ENCODE measurements around the gene P2RY6. TPM values are rescaled to one million over a fixed set of nuclear protein-coding genes. Genes with fewer than 3 reads are reported as not detected.

Gene P2RY6
- total and polyA plus RNA-seq, 2 experiments from 2014 or later: 0.76 to 0.99 TPM

GRCh38 chr11:73233692-73234470, 38.3 kb upstream of the P2RY6 start:
- H3K4me2 ChIP-seq (ENCODE audit: unreplicated experiment): no peak overlapping the region
- H3F3A ChIP-seq (ENCODE audit: insufficient read depth): no peaks in the 10 kb centered on the region
- no peaks in the 10 kb centered on the region for H3K79me2 ChIP-seq (ENCODE audit: insufficient read depth)
- no peaks in the 10 kb centered on the region for H4K20me1 ChIP-seq (ENCODE audit: insufficient read depth)
- H3K27ac ChIP-seq: no peak overlapping the region
- H3K9me2 ChIP-seq (ENCODE audit: insufficient read depth): no peaks in the 10 kb centered on the region
- H3K9ac ChIP-seq: no peak overlapping the region
- H2AFZ ChIP-seq: no peak overlapping the region
- WGBS, 2 experiments (ENCODE audit: low coverage in 1 of 2, low lambda C conversion rate in 2 of 2, missing lambda C conversion rate in 2 of 2): 89% methylated on average over 22 to 23 of the region's 23 CpGs
- H3K36me3 ChIP-seq (ENCODE audit: low read depth): no peaks in the 10 kb centered on the region
- no peak for DNase-seq
- H3K4me3 ChIP-seq: no peak overlapping the region
- H3K9me3 ChIP-seq (ENCODE audit: low read depth): no peaks in the 10 kb centered on the region
- no peaks in the 10 kb centered on the region for H3K27me3 ChIP-seq (replicated peaks; ENCODE audit: insufficient read depth)
- H3K4me1 ChIP-seq (ENCODE audit: insufficient read depth): peaks cover 3% of the 10 kb centered on the region; the same call in 1 of the 2 replicates
- in situ Hi-C loops (cut with MboI): no loop called here
- no peak for TF ChIP-seq EZH2phosphoT487 (IDR thresholded peaks at IDR 0.05; ENCODE audit: insufficient read depth, low read depth)
- TF ChIP-seq EZH2 (IDR thresholded peaks at IDR 0.05; ENCODE audit: insufficient read depth, poor library complexity, severe bottlenecking): no peak

- no peaks in the 10 kb centered on the region for H3K27me3 ChIP-seq (replicated peaks; ENCODE audit: insufficient read depth)
- in situ Hi-C loops (cut with MboI): no loop called here
- WGBS, 2 experiments (ENCODE audit: low coverage in 1 of 2, low lambda C conversion rate in 2 of 2, missing lambda C conversion rate in 2 of 2): 95% methylated on average over 30 to 56 of the region's 56 CpGs
- TF ChIP-seq EZH2phosphoT487 (IDR thresholded peaks at IDR 0.05; ENCODE audit: insufficient read depth, low read depth): no peak
- no peak for TF ChIP-seq EZH2 (IDR thresholded peaks at IDR 0.05; ENCODE audit: insufficient read depth, poor library complexity, severe bottlenecking)
- no peak overlapping the region for H3K4me3 ChIP-seq
- no peaks in the 10 kb centered on the region for H4K20me1 ChIP-seq (ENCODE audit: insufficient read depth)
- H3K9me2 ChIP-seq (ENCODE audit: insufficient read depth): no peaks in the 10 kb centered on the region
- H3K4me1 ChIP-seq (ENCODE audit: insufficient read depth): peaks cover 3% of the 10 kb centered on the region; the same call in 1 of the 2 replicates
- H3K27ac ChIP-seq: no peak overlapping the region
- no peak overlapping the region for H3K4me2 ChIP-seq (ENCODE audit: unreplicated experiment)
- H3K9ac ChIP-seq: no peak overlapping the region
- no peaks in the 10 kb centered on the region for H3F3A ChIP-seq (ENCODE audit: insufficient read depth)
- H2AFZ ChIP-seq: no peak overlapping the region
- DNase-seq: no peak
- H3K79me2 ChIP-seq (ENCODE audit: insufficient read depth): no peaks in the 10 kb centered on the region
- H3K9me3 ChIP-seq (ENCODE audit: low read depth): no peaks in the 10 kb centered on the region
- no peaks in the 10 kb centered on the region for H3K36me3 ChIP-seq (ENCODE audit: low read depth)
Observed at GRCh38 chr11:73234471-73235181, 37.5 kb upstream of the P2RY6 start.

GRCh38 chr11:73235236-73235786, 36.8 kb upstream of the P2RY6 start:
- Histone ChIP-seq H3K27me3 (replicated peaks; ENCODE audit: insufficient read depth) (no peaks in the 10 kb centered on the region), H3K4me3 (no peak overlapping the region), H3F3A (ENCODE audit: insufficient read depth) (no peaks in the 10 kb centered on the region), H3K27ac (no peak overlapping the region), H3K79me2 (ENCODE audit: insufficient read depth) (no peaks in the 10 kb centered on the region), H4K20me1 (ENCODE audit: insufficient read depth) (no peaks in the 10 kb centered on the region), H3K36me3 (ENCODE audit: low read depth) (no peaks in the 10 kb centered on the region), H3K4me2 (ENCODE audit: unreplicated experiment) (no peak overlapping the region), H3K9me3 (ENCODE audit: low read depth) (no peaks in the 10 kb centered on the region), H3K9me2 (ENCODE audit: insufficient read depth) (no peaks in the 10 kb centered on the region), H2AFZ (no peak overlapping the region), H3K4me1 (ENCODE audit: insufficient read depth) (peaks cover 7% of the 10 kb centered on the region), H3K9ac (no peak overlapping the region)
- 72 to 81% methylated on average over 8 of the region's 8 CpGs for WGBS, 2 experiments (ENCODE audit: low coverage in 1 of 2, low lambda C conversion rate in 2 of 2, missing lambda C conversion rate in 2 of 2)
- DNase-seq: no peak
- in situ Hi-C loops (cut with MboI): no loop called here
- TF ChIP-seq EZH2 (IDR thresholded peaks at IDR 0.05; ENCODE audit: insufficient read depth, poor library complexity, severe bottlenecking) (no peak), EZH2phosphoT487 (IDR thresholded peaks at IDR 0.05; ENCODE audit: insufficient read depth, low read depth) (no peak)

DNA sequence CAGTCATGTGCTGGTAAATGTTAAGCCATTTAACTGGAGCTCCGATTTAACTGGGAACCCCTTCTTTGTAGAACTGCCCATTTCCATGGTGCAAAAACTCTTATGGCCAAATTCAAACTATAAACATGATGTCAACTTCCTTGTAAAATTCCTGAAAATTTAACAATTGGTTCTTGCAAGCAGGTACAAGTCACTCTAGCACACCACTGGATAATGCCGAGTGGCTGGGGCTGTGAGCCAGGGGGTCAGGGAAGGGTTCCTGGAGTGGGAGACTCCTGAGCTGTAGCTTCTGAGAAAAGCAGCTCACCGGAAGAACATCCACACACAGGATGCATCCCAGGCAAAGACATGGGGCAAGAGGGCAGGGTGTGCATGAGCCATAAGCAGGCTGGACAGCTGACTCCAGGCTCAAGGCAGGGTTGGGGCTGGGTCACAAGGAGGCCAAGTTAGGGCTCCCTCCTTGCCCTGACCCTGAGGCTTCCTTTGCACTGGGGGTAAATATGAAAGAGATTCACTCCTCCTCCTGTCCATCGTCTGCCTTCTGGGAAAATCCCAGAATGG, 35.9 kb upstream of the P2RY6 start:
- Histone ChIP-seq H3K9me2 (ENCODE audit: insufficient read depth) (no peaks in the 10 kb centered on the region), H2AFZ (no peak overlapping the region), H3K9me3 (ENCODE audit: low read depth) (no peaks in the 10 kb centered on the region), H3K4me1 (ENCODE audit: insufficient read depth) (peaks cover 15% of the 10 kb centered on the region), H3K9ac (no peak overlapping the region), H3K36me3 (ENCODE audit: low read depth) (no peaks in the 10 kb centered on the region), H4K20me1 (ENCODE audit: insufficient read depth) (no peaks in the 10 kb centered on the region), H3K4me3 (no peak overlapping the region), H3K27me3 (replicated peaks; ENCODE audit: insufficient read depth) (no peaks in the 10 kb centered on the region), H3K79me2 (ENCODE audit: insufficient read depth) (no peaks in the 10 kb centered on the region), H3K4me2 (ENCODE audit: unreplicated experiment) (no peak overlapping the region), H3K27ac (no peak overlapping the region), H3F3A (ENCODE audit: insufficient read depth) (no peaks in the 10 kb centered on the region)
- WGBS, 2 experiments (ENCODE audit: low coverage in 1 of 2, low lambda C conversion rate in 2 of 2, missing lambda C conversion rate in 2 of 2): 77 to 82% methylated on average over 4 of the region's 4 CpGs
- in situ Hi-C loops (cut with MboI): no loop called here
- TF ChIP-seq EZH2 (IDR thresholded peaks at IDR 0.05; ENCODE audit: insufficient read depth, poor library complexity, severe bottlenecking): no peak
- TF ChIP-seq EZH2phosphoT487 (IDR thresholded peaks at IDR 0.05; ENCODE audit: insufficient read depth, low read depth): no peak
- DNase-seq: no peak

Data from GM23248 (cell line).